Frontal cortex (tissue), 4 donors: ENCODE data around the gene KLHL29. TPM values are rescaled to one million over a fixed set of nuclear protein-coding genes. Genes with fewer than 3 reads are reported as not detected.
A peak's percentile ranks its signal among the peaks of the same experiment; 100 is the strongest.

Source experiments
- DNase-seq, 2 donors: peaks; one replicate each; pipeline ENCODE4 v3.0.0; 2012; ENCODE audit warnings: low spot score in 2 of 2
- FAIRE-seq: peaks from 2 replicates; lab custom pipeline; 2012; peaks lifted over from hg19 to GRCh38; lab: Jason Lieb, UNC
- total RNA-seq: library from RNA; depleted of rRNA; stranded (reverse); fragments of >200 nt; gene quantifications from one replicate; pipeline ENCODE4 v1.2.3, GENCODE V29; 2014
- donor health status: control.
- donor health status: control.
- donor health status: control.

The KLHL29 gene
- total RNA-seq, 1 donor from 2014 or later: 14.3 TPM

DNA sequence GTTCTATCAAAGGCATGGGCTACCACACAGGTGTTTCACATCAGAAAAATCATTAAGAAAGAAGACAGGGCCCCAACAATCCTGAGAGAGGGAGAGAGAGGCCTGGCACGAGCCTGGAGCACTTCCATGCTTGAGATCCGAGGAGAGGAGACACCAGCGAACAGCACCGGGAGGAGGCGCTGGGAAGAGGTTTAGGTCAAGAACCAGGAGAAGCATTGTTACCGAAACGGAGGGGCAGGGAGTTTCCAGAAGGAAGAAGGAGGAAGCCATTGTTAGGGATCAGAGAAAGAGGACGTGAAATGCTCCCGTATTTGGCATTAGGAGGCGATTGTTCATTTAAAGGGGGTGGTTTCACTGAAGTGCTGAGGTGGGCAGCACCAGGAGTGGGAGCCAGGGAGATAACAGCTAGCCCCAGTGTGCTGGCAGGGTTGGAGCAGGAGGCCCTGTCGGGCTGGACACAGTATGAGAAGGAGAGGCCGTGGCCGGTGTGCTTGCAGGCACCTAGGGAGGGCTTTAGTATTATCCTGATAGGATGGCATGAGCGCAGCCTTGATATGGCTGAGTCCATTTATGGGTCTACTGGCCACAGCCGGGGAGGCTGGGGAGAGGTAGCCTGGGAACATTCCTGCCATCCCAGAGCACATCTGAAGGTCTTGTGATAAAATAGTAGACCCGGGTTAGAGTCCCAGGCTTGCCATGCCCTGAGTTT, 244.9 kb downstream of the KLHL29 start:
- FAIRE-seq (no peak), DNase-seq (no peak)

DNA sequence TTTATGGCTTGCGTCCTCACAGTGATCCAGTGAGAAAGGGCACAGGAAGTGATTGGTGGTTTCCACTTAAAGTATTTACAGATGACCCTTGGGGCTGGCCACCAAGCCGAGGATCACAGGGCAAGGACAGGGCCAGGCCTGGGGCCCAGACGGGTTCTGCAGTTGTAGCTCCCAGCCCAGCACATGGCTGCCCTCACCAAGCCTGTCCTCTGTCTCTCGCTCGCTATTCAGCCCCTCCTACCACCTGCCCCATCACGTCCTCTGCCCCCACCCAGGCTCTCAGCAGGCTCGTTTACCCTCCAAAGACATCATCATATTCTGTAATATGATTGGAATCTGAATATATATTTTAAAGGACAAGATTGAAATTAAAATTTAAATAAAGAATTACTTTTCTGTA, 246.0 kb downstream of the KLHL29 start:
- DNase-seq (no peak), FAIRE-seq (no peak)

DNA sequence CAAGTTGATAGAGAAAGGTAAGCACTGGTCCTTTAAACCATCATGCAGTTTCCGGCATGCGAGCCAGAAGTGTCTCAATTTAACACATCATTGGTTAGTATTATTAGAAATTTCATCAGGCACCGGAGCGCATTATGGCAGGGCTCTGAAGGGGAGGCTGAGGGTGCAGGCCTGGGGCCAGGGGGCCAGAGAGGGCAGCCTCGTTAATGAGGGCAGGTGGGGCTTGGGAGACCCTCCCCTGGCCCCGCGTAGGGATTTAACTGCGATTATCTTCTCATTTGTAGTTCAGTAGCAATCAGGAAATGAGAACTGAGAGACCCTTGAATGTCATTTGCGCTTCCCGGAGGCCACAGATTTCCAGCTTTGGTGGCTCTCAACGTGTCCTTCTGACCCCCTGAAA, 246.4 kb downstream of the KLHL29 start:
- DNase-seq: no peak

DNA sequence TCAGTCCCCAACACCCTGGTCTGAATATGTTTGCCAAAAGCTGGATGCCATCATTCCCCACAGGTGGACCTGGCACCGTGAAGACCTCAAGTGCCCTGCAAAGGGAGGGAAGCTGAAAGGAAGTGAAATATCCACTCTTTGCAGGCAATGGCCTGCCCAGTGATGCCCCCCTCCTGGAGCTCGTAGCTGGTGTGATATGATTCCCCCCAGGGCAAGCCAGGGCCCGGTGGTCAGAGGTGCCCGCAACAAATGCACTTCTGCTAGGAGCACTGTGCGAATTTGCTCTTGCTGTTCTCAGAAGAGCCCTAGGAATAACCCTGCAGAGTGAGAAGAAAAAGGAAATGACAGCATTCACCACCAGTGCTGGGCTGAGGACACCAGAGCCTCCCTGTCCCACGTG, 247.4 kb downstream of the KLHL29 start:
- FAIRE-seq: no peak
- no peak for DNase-seq

More for the DNA sequence above, 246.4 kb downstream of the KLHL29 start:
- no peak for FAIRE-seq

DNA sequence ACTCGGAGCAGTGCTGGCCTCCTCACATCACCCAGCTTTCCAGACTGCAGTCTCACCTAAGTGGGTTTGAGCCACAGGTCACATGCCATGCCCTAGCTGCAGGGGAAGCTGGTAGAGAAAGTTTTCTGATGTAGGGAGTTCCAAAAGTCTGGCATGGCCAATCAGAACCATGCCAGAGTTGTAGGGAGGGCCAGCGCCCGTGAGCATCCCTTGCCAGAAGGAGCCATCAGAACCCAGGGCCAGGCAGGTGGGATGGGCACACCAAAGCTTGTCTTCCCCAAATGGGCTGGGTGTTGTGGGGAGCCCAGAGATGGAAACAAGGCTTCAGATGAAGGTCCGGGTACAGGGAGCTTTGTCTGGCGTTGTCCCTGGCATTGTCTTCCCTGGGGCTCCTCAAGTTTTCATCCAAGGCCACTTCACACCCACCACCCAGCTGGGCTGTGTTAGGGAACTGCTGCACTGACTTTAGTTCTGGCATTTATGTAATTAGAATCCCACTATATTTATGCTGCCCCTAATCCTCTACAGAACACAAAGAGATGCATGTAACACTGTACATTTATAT, 247.9 kb downstream of the KLHL29 start:
- no peak for FAIRE-seq
- no peak for DNase-seq

DNA sequence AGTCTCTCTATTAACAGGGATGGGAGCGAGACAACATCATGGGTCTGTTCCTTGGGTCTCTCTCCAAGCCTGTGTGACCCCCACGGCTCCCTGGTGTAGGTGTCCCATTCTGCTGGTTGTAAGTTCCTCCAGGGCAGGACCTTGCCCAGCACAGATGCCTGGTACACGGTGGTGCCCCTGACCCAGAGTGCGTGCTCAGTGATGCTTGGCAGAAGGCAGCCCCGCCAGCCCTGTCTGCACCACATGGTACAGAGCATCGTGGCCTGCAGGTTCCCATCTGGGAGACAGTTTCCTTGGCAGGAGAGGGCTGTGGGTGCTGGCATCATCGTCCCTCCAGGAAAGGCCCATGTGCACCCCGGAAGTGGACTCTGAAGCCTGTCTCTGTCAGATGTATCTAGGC, 249.0 kb downstream of the KLHL29 start:
- FAIRE-seq: no peak
- no peak for DNase-seq

DNA sequence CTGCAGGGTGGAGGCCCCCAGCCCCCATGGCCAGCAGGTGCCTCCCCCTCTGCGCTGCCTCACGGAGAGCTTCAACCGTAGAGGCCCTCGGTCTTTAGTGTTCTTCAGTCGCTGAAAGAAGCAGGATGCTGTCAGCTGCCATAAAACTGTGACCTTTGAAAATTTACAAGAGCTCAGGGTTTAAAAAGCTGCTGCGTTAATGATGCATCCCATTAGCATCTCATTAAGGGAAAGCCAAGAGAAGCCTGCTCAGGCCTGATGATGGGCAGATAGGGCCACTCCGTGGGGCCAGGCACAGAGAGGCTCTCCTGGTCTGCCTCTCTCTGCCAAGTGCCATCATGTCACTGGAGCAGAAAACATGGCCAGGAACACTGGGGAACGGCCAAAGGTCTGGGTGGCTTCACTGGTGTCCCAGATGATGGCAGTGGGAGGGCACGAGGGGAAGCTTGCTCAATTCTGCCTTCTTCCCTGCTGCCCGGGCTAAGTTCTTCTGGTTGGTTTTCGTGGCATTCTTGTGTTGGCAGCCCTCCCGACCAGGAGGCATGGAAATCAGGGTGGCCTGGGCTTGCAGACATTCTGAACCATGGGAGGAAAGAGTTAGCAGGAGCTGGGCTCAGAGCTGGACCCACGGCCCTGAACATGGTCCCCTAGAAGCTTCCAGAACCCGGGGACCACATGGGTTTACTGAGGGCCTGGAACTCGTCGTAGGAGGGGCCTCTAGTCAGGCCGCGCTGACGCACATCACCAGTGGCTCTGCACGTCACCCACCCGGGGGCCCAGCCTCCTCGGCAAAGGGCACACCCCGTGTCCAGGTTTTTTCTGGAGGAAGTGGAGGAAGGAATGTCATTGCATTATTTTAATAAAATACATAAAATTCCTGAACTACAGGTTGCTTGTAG, 250.7 kb downstream of the KLHL29 start:
- DNase-seq: no peak
- no peak for FAIRE-seq

DNA sequence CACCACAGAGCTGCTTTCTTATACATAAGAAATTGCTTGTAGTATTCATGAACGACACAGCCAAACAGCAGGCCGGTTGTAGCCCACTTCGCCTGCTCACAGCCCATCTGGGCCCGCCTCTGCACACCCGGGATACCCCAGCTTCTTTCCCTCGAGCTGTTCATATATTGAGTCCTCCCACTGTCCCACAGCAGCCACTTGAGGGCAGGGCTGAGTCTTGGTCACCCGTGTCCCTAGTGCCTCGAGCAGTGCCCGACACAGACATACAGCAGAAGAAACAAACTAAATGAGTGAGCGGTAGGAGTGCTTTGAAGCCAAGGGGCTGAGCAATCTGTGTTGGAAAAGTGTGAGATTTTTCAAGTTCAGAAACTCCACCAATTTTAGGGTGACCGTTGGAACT, 251.4 kb downstream of the KLHL29 start:
- FAIRE-seq: no peak

DNA sequence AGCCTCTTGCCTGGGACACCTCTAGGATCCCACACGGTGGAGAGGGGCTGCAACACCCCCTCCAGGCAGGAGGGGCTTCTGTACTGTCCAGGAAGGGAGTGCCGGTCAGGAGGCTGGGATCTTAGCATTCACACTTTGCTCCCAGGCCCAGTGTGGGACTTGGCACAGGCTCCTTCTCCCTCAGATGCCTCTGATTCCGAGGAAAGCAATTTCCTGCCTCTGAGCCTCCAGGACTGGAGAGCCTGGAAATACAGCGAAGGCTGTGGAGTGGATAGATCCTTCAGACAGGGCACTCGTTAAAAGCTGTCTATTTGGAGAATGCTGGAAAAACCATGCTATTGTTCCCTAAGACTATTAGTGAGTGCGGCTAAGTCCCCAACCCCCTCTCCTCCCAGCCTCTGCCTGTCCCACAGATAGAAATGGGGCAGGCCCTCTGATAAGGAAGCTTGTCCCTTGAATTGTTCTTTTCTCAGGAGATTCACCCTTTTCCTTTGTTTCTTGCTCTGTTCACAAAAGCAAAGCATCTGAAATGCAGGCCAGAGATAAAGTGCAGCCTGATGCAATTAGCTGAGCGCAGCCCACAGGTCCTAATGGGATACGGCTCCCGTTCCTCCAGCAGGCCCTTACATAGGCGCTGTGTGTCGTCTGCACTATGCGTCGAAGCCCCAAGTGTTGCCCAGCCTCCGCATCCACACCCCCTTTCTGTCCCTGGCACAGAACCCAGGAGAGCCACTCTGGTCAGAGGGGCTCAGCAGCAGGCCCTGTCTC, 252.2 kb downstream of the KLHL29 start:
- DNase-seq (no peak), FAIRE-seq (no peak)

More for the DNA sequence above, 251.4 kb downstream of the KLHL29 start:
- DNase-seq: peak in 1 of 2 donors; percentile 45

DNA sequence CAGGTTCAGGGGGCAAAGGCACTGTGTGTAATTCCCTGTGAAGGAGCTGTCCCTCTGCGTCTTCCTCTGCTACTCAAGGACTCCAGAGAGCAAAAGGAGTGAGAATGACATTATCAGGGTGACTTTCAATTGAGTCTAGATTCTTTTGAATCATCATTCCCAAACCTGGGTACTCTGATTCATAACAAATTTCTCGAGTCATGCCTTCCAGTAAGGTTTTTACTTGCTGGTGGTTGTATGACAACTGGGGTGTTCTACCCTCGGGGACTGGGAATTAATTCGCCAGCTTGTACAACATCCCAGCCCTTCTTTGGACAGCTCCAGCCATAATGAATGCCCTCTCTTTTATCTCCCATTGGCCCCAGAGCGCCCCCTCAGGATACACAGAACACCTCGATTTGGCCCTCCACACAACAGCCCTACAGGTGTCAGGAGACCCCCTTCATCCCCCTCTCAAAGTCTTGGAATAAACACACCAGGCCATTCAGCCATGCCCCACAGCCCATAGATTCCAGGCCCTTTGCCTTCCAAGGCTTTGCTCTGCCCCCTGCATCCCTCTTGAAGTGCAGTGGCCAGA, 254.5 kb downstream of the KLHL29 start:
- DNase-seq: no peak
- FAIRE-seq: no peak

DNA sequence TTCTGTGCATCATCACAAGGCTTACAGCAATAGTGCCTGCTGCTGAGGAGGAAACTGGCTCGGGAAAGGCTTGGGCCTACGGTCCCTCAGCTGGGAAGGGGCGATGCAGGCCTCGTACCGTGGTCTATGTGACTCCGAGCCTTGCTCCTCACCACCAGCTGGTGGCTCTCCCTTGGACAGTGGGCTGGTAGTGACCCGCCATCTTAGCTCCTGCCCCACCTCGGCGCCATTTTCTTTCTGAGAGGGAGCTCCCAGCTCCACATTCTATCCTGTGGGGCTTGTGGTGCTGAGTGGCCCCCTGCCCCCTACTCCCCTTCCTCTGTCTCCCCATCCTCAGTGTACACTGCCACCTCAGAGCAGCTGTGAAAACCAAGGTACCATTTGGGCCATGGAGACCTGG, 255.7 kb downstream of the KLHL29 start:
- FAIRE-seq (no peak), DNase-seq (no peak)

DNA sequence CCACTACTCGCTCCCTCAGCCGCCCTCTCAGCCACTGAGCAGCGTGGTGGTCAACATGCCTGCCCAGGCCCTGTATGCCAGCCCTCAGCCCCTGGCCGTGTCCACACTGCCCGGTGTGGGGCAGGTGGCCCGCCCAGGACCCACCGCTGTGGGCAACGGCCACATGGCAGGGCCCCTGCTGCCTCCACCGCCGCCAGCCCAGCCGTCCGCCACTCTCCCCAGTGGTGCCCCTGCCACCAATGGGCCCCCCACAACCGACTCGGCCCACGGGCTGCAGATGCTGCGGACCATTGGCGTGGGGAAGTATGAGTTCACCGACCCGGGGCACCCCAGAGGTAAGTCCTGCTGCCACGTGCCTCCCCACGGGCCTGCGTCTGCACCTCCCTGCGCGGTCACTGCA, 257.5 kb downstream of the KLHL29 start:
- FAIRE-seq (no peak), DNase-seq (no peak)

DNA sequence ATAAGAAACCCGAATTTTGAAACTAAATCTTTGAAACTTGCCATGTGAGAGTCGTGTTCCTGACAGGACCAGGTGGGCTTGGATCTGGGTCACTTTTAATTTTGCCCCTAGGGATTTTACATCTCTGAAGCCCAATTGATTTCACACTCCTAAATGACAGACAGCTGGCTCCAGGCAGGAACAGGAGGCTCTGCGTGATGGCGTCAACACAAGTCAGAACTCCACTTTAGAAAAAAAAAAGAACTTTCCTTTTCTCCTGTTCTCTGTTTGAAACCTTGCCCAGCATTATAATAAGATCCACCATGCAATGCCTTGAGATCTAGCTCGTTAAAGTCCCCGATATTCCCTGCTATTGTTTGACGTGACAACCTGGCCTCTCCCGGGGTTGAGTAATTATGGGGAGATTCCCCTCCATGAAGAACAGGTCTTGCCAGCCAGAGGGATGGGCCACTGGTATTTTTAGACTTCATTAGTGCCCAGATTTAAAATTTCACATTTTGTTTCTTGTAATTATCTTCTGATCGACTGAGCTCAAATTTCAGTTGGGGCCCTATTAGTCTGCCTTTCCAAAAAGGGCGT, 260.3 kb downstream of the KLHL29 start:
- DNase-seq (no peak), FAIRE-seq (no peak)

DNA sequence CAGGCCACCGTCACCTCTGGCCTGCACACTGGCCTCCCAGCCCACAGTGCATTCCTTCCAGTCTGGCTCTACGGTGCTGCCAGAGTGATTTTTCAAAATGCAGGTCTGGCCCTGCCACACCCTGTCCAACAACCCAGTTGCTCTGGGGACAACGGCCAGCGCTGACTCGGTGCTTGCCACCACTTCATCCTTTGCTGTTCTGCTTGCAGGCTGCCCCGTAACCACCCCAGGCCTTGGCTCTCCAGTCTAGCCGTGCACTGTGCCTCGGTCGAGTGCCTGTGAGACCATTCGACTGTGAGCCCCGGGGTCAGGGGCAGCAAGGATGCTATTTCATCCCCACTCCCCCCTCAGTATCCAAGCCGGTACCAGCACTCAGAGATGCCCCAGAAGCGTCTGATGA, 262.6 kb downstream of the KLHL29 start:
- no peak for FAIRE-seq
- DNase-seq: no peak

DNA sequence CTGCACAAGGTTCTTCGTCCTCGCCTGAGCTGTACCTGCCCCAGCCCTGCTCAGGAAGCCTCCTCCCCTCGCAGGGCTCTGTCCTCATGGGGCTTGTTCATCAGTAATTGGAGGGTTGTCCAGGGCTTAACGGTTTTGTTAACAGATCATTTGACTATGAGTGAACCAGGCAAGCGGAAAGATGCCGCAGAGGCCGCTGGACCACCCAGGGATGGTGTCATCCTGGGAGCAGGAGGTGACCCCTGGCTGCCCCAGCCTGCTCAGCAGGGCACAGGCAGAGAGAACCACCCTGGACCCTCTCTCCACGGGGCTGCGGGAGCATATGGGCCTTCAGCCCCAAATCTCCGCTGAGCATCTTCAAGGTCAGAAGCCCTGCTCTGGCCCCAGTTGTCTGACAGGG, 264.3 kb downstream of the KLHL29 start:
- FAIRE-seq: no peak

DNA sequence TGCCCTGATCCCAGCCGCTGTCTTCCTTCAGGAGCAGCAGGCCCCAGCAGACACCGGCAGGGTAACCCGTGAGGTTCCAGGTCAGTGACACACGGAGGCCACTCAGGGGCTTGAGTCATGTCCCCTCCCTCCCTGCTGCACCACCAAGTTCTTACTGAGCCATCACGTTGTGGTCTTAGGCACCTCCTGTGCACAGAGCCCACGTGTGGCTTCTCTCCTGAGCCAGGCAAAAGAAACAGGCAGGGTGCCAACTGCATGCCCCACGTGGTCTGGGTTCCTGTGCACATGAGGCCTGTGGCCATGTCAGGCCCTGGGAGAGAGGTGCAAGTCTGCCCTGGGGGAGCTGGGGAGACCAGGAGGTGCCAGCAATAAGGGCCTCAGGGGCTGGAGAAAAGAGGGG, 264.8 kb downstream of the KLHL29 start:
- DNase-seq: no peak
- no peak for FAIRE-seq

More for the DNA sequence above, 264.3 kb downstream of the KLHL29 start:
- DNase-seq: no peak

DNA sequence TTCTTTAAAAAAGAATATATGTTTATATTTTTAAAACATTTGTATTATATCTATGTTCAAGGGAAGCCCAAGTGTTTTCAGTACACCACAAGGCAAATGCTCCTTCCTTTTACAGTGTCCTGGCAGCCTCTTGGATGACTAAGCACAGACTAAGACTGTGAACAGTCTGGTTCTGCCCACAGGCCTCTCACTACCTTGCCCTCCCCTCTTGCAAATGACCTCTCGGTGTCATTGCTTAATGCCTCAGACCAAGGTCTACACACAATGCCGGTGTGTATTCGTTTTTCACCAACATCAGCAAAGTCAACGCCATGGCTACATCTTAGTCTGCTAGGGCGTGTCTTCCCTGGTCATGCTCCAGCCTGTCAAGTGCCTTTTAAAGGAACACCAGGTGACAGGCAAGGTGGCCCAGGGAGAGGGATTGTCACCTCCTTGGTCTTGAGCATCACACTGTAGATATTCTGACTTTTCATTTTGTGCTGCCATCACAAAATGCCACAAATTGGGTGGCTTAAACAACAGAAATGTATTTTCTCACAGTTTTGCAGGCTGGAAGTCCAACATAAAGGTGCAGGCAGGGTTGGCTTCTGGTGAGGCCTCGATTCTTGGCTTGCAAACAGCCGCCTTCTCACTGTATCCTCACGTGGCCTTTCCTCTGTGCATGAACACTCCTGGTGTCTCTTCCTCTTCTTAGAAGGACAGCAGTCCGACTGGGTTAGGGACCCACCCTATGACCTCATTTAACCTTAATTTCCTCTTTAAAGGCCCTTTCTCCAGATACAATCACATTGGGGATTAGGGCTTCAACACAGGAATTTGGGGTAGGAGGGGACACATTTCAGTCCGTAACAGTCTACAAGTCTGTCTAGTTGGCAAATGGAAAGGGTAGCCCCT, 266.5 kb downstream of the KLHL29 start:
- DNase-seq (no peak), FAIRE-seq (no peak)

DNA sequence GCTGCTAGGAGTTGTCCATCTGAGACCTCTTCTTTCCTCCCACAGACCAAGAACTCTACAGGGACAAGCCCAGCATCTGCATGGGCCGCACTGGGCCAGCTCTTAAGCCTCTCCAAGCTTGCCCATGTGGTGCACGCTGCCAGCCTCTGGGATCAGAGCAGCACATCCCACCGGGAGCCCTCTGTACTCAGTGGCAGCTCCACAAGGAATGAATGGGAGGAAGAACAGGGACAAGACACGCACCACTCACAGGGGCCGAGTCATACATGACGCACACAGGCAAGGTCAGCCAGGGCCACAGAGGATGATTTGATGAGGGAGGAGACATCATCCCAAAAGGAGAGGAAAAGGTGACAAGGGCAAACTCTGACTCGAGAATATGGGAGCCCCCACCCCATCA, 268.3 kb downstream of the KLHL29 start:
- DNase-seq (no peak), FAIRE-seq (no peak)

DNA sequence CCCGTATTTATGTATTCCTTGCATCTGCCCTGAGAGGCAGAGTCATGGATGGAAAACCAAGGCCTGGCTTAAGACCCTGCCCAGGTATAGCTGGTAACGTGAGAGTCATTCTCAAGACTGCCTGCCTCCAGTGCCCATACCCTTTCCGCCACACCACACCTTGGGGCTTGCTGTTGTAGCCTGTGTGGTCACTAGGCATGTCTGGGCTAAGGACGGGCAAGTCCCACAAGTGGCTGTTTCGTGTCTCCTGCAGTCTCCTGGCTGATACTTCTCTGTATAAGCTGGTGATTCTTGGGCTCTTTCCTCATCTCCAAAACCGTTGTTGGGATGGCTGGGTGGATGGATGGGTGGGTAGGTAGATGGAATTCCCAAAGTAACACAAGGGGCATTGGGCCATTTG, 269.8 kb downstream of the KLHL29 start:
- DNase-seq (no peak), FAIRE-seq (no peak)
